ENCODE data around the gene MBLAC2. TPM values are rescaled to one million over a fixed set of nuclear protein-coding genes. Genes with fewer than 3 reads are reported as not detected.

The MBLAC2 gene
- total RNA-seq, 4 donors from 2014 or later = 0.60 to 6.1 (median 6.0) TPM

DNA sequence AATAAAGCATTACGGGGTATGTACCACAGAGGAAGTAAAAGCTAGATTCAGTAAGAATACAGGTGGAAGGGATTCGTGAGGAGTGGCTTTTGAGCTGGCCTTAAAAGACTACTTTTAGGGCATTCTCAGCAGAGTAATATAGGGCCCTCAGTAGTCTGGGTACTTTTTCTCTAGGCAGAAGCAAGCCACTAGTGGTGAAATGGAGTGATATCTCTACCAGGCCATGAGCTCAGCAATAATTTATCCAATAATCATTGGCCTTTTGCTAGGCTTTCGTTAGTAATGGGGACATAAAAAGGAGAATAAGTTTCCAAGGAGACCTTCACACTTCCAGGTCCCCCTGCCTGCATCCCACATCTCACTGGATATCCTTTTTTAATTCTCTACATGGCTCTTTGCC lies 1.8 kb upstream of the MBLAC2 start:
- intact Hi-C loops (cut with DNase I; ENCODE audit: low total_unique reads) = no loop called here
- no peaks in the 10 kb centered on the region for H3K27me3 ChIP-seq

DNA sequence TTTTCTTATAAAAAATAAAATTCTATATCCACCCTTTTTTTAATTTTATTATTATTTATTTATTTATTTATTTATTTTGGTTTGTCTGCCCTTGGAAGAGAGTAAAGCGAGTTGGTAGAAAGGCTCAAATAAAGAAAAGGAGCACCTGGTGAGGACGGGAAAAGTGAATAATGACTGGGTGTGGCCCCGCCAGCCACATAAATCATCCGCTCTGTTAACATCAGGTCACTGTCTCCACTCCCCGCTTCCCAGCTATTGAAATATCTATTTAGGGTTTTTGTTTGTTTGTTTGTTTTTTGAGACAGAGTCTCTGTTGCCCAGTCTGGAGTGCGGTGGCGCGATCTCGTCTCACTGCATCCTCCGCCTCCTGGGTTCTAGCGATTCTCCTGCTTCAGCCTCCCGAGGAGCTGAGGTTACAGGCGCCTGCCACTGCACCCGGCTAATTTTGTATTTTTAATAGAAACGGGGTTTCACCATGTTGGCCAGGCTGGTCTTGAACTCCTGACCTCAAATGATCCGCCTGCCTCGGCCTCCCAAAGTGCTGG lies 937 bp upstream of the MBLAC2 start:
- H3K4me3 ChIP-seq = peak overlapping the region in 3 of 4 donors; percentile 76 to 78 (median 77)
- intact Hi-C loops (cut with DNase I; ENCODE audit: low total_unique reads) = no loop called here
- WGBS, 2 donors (ENCODE audit: low coverage in 1 of 2) = 64 to 70% methylated on average over 5 to 17 of the region's 17 CpGs
- no peaks in the 10 kb centered on the region for H3K27me3 ChIP-seq
- DNase-seq = peak; percentile 8
- TF ChIP-seq, protein P1, sequence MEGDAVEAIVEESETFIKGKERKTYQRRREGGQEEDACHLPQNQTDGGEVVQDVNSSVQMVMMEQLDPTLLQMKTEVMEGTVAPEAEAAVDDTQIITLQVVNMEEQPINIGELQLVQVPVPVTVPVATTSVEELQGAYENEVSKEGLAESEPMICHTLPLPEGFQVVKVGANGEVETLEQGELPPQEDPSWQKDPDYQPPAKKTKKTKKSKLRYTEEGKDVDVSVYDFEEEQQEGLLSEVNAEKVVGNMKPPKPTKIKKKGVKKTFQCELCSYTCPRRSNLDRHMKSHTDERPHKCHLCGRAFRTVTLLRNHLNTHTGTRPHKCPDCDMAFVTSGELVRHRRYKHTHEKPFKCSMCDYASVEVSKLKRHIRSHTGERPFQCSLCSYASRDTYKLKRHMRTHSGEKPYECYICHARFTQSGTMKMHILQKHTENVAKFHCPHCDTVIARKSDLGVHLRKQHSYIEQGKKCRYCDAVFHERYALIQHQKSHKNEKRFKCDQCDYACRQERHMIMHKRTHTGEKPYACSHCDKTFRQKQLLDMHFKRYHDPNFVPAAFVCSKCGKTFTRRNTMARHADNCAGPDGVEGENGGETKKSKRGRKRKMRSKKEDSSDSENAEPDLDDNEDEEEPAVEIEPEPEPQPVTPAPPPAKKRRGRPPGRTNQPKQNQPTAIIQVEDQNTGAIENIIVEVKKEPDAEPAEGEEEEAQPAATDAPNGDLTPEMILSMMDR (IDR thresholded peaks at IDR 0.05) = no peak
- TF ChIP-seq POLR2AphosphoS5 (IDR thresholded peaks at IDR 0.05) (no peak), EP300 (IDR thresholded peaks at IDR 0.05; ENCODE audit: low read depth) (no peak), POLR2A (IDR thresholded peaks at IDR 0.05) (no peak)
- H3K4me1 ChIP-seq = peaks cover 5 to 28% (median 18%) of the 10 kb centered on the region in 4 donors
- no peak overlapping the region for H3K27ac ChIP-seq
- H3K36me3 ChIP-seq = no peaks in the 10 kb centered on the region
- in situ Hi-C loops (cut with MboI; ENCODE audit: low pct_ligation_motif_present in 1 of 4, low pct_unique_long_range_greater_than_20kb in 1 of 4, low sequenced_read_pairs in 3 of 4) = loop anchor here in 1 of 4 donors (10.0 kb wide), 1 partner anchor 49 kb away; the partner anchor contains the start of gene LYSMD3
- no peaks in the 10 kb centered on the region for H3K9me3 ChIP-seq

More for the DNA sequence above, 1.8 kb upstream of the MBLAC2 start:
- in situ Hi-C loops (cut with MboI; ENCODE audit: low pct_ligation_motif_present in 1 of 4, low pct_unique_long_range_greater_than_20kb in 1 of 4, low sequenced_read_pairs in 3 of 4) = loop anchor here in 1 of 4 donors (10.0 kb wide), 1 partner anchor 48 kb away; the partner anchor contains the start of gene LYSMD3
- 83 to 89% methylated on average over 3 of the region's 3 CpGs for WGBS, 2 donors (ENCODE audit: low coverage in 1 of 2)
- Histone ChIP-seq H3K4me1 (peaks cover 5 to 28% (median 18%) of the 10 kb centered on the region in 4 donors), H3K4me3 (no peak overlapping the region), H3K36me3 (no peaks in the 10 kb centered on the region), H3K27ac (no peak overlapping the region), H3K9me3 (no peaks in the 10 kb centered on the region)
- no peak for DNase-seq
- TF ChIP-seq POLR2A (IDR thresholded peaks at IDR 0.05) (no peak), EP300 (IDR thresholded peaks at IDR 0.05; ENCODE audit: low read depth) (no peak), POLR2AphosphoS5 (IDR thresholded peaks at IDR 0.05) (no peak)
- TF ChIP-seq, protein P1 (IDR thresholded peaks at IDR 0.05) = no peak

DNA sequence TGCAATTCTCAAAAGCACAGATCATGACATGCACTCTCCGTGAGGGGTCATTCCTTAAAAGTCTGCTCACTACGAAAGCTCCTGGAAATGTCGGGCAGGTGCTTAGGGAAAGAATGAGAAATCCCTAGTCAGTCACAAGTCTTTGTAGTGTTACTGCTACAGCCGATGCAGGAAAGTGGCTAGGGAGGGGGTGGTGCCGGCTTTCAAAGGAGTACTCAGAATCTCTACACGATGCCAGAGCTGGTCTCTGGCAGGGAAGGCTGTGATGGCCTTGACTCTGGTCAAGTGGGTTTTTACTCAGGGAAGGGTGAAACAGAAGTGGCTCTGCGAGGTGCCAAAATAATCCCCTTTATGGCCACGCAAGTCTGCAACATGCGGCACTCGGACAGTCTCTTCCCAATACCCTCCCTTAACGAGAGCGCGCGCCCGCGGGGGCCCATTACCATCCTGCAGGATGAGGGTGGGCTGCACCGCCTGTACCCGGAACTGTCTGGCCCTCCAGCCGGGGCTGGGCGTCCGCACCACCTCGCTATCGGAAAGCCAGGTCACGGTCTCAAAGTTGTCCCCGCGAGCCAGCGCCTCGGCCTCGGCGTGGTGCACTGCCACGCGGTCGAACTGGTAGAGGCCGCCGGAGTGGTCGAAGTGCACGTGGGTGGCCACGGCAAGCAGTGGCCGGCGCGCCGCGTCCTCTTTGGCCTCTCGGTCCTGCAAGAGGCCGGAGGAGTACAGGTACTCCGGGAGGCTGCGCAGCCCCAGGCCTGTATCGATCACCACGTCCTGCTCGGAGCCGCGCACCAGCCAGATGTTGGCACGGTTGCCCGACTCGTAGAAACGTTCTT lies 956 bp downstream of the MBLAC2 start:
- Histone ChIP-seq H3K4me3 (peak overlapping the region; percentile 75 to 78 (median 76)), H3K4me1 (peaks cover 5 to 28% (median 18%) of the 10 kb centered on the region in 4 donors), H3K27me3 (no peaks in the 10 kb centered on the region), H3K9me3 (no peaks in the 10 kb centered on the region), H3K27ac (peak overlapping the region; percentile 84 to 93 (median 92)), H3K36me3 (no peaks in the 10 kb centered on the region)
- in situ Hi-C loops (cut with MboI; ENCODE audit: low pct_ligation_motif_present in 1 of 4, low pct_unique_long_range_greater_than_20kb in 1 of 4, low sequenced_read_pairs in 3 of 4) = loop anchor here in 2 of 4 donors (10.0 to 25.0 kb wide), 2 partner anchors 51 to 314 kb away; partner anchors contain the start of gene LYSMD3 (in 1 of the 2)
- no peak for TF ChIP-seq POLR2A (IDR thresholded peaks at IDR 0.05)
- TF ChIP-seq, protein P1 (IDR thresholded peaks at IDR 0.05) = no peak
- TF ChIP-seq EP300 (IDR thresholded peaks at IDR 0.05; ENCODE audit: low read depth) = no peak
- TF ChIP-seq POLR2AphosphoS5 (IDR thresholded peaks at IDR 0.05) = no peak
- intact Hi-C loops (cut with DNase I; ENCODE audit: low total_unique reads) = loop anchor here (1.0 kb wide), 1 partner anchor 50 kb away; no protein-coding TSS in a partner anchor
- WGBS, 2 donors (ENCODE audit: low coverage in 1 of 2) = 0% methylated on average over 1 to 29 of the region's 56 CpGs
- DNase-seq = peak; percentile 32

Data from transverse colon (tissue), 4 donors.